Embryonic facial prominence (tissue), 1 donor: ENCODE results near the gene SCAMP3.
"Not testable (repeated sequence)": the region's sequence is repeated elsewhere in the genome, so short reads cannot be mapped to it uniquely, and the experiment has no call there.

Experiments used
- DNase-seq: peaks from one replicate; pipeline ENCODE4 v3.0.0-alpha.2; 2016; ENCODE audit errors: extremely low spot score

Gene SCAMP3

DNA sequence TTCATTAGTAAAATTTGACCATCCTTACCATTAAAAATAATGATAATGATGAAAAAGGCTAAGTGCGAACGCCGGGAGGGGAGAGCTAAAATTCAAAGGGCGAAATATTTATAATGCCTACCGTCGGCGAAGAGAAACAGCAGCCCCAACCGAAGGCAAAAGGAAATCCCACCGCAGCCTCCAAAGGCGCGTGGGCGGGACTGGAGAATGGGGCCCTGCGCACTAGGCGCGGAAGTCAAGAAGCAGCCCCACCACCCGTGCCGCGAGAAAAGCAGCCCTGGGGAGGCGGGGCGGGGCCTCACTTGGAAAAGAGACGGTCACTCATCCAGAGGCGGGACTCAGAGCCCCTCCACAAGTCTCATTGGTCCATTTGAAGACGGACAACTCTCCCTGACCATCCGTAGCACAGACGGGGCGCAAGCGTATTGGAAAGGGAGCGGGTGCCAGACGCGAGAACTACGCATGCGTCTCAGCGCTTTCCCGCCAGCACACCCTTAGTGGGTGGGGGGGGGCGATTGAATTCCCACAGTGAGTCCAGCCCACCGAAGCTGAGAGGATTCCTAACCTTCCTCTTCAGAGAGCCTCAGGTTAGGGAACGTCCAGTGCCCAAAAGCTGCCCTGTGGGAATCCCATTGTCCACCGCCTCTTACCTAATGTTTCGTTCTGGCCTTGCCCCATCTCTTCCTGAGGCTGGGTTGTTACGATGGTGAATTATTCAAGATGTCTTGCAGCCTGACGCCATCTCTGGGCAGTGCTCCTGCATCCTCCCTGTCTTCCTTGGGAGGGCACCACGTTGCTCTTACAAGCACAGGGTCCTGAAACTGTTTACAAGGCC lies 34.7 kb downstream of the SCAMP3 start:
- DNase-seq = peak; percentile 97

DNA sequence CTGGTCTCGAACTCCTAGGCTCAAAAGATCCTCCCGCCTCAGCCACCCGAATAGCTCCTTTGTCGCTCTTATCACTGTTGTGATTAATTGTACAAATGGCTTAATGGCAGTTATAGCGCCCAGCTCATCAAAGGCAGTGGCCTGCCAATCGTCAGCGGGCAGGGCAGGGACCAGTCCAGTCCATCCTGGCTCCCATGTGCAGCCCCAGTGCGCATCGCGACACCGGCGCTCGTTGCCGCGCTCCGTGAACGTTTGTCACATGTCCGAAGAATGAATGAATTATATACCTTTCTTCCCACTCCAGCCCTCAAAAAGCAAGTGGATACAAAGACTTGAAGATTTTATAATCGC lies 35.3 kb downstream of the SCAMP3 start:
- DNase-seq = no peak

DNA sequence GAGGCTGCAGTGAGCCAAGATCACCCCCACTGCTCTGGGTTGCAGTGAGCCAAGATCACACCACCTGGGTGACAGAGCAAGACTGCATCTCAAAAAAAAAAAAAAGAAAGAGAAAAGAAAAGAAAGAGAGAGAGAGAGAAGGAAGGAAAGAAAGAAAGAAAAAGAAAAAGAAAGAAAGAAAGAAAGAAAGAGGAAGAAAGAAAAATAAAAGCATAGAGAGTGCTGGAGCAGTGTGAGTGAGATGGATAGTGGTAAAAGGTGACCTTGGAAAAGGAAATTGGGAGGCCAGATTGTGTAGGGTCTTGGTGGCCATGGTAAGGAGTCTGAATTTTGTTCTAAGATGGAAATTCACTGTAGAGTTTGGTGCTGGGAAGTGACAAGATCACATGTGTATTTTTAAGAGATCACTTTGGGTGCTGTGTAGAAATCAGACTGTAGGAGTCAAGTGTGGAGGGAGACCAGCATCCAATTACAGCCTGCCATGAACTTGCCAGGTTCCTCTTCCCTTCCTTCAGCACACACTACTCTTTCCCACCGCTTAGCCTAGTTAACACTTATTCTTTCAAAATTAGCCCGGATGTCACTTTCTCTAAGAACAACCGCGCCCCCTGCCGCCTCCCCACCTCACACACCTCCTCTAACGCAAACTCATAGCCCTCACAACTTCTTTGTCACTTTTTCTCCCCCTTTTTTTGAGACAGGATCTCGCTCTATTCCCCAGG lies 35.8 kb downstream of the SCAMP3 start:
- DNase-seq = peak; percentile 62

DNA sequence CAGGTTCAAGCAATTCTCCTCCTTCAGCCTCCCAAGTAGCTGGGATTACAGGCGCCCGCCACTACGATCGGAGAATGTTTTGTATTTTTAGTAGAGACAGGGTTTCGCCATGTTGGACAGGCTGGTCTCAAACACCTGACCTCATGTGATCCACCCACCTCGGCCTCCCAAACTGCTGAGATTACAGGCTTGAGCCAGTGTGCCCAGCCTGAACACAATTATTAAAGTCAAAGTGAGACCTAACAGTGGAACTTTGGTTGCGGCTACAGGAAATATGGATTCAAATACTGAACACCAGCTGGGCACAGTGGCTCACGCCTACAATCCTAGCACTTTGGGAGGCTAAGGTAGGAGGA lies 36.8 kb downstream of the SCAMP3 start:
- DNase-seq = not testable (repeated sequence)

DNA sequence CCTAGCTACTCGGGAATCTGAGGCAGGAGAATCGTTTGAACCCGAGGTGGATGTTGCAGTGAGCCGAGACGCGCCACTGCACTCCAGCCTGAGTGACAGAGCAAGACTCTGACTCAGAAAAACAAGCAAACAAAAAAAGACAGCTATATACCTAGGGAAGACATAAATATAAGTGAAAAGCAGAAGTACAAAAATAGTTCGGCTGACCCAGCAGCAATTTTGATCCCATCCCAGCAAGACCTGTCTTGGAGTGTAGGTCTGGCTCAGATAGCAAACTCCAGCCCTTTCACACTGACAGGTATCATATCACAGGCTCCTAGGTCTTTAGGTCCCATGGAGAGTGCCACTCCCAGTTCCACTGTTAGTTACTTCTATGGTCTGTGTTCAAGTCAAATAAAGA lies 39.1 kb downstream of the SCAMP3 start:
- DNase-seq = no peak

DNA sequence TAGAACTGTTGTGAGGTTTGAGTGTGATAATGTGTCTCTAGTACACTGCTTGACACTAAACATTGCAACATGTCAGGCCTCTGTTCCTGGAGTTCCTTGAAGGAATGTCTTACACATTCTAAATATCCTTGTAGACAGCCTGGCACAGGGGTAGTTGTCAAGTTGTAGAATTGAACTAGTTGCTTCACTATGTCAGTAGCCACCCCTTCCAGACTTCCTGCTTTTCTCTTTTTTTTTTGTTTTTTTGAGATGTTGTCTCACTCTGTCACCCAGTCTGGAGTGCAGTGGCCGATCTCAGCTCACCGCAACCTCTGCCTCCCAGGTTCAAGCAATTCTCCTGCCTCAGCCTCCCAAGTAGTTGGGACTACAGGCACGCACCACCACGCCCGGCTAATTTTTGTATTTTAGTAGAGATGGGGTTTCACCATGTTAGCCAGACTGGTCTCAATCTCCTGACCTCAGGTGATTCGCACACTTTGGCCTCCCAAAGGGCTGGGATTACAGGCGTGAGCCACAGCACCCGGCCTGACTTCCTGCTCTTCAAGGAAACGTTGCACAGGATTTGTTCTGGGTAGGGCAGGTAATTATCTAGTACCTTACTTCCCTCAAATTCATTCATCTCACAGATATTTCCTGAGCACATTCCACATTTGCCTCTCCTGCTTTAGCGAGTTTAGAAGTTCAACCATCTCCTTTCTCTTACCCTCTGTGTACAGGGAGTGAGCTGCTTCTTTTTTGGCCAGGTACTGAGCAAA lies 41.8 kb downstream of the SCAMP3 start:
- not testable (repeated sequence) for DNase-seq

DNA sequence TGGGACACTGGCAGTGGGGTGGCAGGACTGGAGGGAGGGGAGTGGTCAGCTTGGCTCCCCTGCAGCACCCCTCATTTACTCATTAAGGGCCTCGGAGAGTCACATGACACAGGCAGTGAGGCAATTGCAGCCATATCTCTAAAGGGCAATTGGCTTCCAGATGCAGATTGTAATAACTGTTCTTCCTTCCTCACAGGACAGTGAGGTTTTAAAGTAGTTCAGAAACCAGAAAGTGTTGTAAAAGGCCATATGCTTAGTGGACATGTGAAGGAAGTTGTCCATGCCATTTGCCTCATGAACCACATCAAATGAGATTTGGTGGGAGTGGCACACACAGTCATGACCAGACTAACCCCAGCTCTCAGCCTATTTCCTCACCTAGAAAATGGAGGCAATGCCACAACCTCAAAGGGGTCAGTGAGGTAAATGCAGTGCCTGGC lies 42.5 kb downstream of the SCAMP3 start:
- DNase-seq = no peak

DNA sequence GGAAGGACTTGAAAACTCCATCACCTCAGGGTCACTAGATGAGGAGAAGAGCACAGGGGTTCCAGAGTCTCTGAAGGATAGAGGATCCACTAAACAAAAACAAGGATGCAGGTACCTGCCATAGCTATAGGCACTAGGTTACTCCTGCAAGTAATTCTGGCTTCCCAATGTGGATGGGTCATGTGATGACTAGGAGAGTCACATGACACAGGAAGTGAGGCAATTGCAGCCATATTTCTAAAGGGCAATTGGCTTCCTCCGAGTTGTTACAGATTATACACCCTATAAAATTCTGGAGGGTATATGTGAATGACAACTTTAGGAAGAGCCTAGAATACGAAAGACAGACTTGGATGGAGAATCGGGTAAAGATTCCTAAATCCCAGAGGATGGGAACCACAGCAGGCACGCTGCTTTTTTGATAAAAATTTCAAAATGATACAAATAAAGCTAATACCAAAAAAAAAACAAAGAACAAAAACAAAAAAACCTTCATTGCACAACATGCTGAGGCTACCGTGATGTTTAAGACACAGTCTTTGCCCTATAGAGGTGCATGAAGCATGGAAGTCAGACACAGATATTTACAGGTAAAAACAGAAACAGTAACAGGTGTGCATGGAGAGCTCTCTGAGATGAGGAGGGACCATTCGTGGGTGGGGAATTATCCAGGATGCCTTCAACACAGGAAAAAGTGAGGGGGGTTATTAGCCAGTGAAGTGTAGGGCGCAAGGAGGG lies 43.1 kb downstream of the SCAMP3 start:
- peak; percentile 58 for DNase-seq

DNA sequence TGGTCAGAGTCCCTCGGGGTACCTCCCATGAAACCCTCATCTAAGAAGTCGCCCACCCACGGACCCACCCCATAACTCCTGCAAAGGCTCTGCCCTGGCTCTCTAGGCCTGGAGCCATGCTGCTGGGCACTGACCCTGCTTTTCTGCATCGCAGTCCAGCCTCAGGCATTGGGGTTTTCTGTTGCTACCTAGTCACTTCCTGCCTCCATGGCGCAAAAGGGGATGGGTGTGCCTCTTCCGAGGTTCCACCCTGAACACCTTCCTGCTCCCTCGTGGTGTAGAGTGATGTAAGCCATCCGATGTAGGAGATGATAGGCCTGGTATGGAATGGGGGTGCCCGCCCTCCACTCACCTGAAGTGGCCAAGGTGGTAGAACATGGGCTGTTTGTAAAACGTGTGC lies 47.5 kb downstream of the SCAMP3 start:
- DNase-seq = not testable (repeated sequence)

DNA sequence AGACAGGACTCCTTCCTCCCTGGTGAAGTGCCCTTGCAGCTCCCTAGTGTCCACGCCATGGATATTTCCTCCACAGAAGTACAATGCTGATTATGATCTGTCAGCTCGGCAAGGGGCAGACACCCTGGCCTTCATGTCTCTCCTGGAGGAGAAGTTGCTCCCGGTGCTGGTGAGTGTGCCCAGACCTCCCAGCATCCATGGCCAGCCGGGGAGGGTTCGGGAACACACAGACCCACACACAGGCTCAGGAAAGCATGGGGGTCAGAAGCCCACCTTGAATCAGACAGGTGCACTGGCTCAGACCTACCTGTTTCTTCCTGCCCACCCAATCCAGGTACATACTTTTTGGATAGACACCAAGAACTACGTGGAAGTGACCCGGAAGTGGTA lies 50.1 kb downstream of the SCAMP3 start:
- not testable (repeated sequence) for DNase-seq

DNA sequence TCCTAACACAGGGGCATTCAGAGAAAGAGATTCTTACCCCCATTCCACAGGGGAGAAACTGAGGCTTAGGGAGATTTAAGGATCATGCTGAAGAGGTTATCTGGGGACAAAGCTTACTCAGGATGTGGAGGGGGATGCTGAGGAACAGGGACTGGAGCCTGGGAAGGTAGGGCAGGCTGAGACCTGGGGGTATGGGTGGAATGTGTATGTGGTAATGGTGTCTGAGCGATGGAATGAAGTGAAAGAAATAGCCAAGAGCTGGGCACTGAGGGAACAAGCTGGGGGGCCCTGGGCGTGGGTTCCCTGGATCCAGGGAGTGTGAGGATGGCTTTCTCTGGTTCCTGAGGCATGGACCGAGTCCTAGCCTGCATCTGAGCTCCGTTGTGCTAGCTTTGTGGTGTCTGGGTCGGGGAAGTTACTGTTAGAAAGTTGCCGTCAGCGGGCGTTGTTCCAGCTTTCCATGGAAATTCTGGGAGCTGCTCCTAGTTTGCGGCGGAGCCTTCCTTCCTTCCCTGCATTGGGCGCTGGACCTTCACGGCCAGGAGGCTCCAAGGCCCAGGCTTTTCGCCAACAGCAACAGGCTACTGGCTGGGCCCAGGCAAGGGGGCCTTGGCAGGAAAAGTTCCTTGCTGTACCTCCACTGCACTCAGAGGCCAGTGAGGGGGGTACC lies 50.6 kb downstream of the SCAMP3 start:
- not testable (repeated sequence) for DNase-seq

DNA sequence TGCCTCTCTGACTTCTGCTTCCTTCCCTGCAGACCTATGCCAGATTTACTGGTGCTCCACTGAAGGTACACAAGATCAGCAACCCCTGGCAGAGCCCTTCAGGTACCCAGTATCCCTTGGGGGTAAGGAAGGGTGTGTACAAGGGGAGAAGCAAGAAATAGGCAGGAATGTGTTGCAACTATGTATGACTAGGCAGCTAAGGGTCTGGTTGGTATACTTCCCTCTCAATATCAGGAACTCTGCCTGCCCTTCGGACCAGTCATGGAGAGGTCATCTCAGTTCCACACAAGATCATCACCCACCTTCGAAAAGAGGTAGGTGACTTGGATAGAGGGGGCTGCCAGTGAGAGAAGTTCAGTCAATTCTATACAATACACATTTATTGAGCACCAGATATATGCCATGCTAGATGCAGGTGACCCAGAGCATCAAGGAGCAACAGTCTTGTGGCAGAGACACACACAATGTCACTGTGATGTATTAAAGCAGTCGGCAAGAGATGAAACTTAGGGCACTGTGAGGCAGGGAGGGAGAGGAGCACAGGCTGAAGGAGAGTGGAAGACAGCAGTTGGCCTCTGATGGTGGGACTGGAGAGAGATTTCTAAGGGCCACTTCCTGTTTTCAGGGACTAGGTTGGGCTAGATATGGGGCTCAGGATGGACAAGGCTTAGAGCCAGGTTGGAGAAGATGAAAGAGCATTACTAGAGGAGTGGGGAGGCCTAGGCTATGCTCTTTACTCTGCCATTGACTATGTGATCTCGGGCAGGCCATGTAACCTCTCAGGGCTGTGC lies 51.7 kb downstream of the SCAMP3 start:
- no peak for DNase-seq

DNA sequence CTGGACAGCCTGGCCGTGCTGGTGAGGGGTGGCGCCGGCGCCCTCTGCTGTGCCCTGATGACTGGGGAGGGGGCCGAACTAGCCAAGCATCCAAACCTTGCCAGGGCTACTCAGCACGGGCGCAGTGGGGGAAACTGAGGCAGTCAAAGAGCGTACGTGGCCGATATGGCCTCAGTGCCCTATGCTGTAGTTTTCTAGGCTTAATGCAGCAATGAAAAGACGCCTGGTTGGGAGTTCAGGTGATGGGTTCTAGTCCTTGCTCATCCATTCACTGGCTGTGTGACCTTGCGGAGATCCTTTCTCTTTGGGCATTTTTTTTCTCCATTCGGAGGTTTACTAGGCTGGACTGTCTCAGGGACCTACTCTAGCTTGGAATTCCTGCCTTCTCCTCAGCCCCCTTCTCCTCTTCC lies 52.8 kb downstream of the SCAMP3 start:
- no peak for DNase-seq

DNA sequence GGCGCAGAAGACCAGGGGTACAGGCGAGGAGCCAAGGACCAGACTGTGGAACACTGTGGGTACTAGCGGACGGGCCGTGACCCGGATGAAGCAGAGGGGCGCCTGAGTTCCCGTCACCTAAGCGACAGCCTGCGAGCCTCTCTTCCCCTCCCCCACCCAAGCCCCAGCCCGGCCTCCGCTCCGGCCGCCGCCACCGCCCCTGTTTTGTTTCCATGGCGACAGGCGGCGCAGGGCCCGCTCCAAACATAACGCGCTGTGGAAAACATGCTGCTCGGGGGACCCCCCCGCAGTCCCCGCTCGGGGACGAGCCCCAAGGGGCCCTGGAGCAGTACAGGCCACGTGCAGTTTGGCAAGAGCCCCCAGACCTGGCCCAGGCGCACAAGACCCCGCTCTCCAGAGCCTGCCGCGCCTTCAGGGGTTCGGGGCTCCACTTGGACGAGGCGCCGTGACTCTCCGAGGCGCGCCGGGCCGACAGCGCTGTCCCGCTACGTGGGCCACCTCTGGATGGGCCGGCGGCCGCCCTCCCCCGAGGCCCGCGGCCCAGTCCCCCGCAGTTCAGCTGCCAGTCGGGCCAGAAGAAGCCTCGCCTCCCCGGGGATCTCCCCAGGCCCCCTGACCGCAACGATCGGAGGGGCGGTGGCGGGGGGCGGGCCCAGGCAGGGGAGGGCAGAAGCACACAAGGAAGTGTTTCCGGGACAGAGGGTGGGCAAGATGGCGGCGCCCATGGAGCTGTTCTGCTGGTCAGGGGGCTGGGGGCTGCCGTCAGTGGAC lies 53.4 kb downstream of the SCAMP3 start, which contains the start of gene MTX1:
Gene MTX1, plus strand, starts transcription at position 155 of the 771 bp plus-strand sequence. Its CDS starts 110 bp downstream, at position 265.
- DNase-seq = peak; percentile 91

DNA sequence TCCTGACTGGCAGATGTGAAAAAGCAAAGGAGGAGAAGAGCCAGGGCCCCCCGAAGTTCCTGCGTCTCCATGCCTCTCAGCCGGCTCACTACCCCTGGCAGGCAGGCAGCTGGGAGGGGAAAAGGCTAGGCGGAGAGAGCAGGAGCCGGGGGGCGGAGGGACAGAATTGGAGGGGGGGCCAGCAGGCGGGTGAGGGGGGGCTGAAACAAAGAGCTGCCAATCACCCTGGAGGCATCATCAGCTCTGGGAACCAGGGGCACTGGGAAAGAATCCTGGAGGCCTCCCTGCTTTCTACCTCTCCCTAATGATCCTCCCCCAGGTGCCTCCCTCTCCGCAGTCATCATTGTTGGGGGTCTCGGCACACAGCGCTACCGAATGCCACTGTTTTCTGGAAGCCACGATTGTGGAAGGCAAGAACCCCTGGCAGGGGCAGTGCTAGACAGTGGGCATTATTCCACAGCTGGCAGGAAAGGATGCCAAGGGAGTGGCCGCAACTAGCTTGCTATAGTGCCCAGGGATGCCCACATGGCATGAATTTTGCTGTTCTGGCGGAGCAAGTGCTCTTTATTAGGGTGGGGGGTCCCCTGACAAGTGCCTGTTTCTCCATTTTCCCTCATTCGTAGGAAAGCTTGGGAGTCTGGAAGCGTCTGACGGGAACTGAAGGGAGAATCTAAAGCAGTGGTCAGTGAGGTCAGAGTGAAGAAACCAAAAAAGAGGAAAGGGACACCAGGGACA lies 54.2 kb downstream of the SCAMP3 start, which contains the start of gene THBS3:
Gene THBS3, minus strand, starts transcription at position 92 of the 735 bp plus-strand sequence. Its CDS starts 21 bp downstream, at position 71.
- DNase-seq = peak; percentile 47

DNA sequence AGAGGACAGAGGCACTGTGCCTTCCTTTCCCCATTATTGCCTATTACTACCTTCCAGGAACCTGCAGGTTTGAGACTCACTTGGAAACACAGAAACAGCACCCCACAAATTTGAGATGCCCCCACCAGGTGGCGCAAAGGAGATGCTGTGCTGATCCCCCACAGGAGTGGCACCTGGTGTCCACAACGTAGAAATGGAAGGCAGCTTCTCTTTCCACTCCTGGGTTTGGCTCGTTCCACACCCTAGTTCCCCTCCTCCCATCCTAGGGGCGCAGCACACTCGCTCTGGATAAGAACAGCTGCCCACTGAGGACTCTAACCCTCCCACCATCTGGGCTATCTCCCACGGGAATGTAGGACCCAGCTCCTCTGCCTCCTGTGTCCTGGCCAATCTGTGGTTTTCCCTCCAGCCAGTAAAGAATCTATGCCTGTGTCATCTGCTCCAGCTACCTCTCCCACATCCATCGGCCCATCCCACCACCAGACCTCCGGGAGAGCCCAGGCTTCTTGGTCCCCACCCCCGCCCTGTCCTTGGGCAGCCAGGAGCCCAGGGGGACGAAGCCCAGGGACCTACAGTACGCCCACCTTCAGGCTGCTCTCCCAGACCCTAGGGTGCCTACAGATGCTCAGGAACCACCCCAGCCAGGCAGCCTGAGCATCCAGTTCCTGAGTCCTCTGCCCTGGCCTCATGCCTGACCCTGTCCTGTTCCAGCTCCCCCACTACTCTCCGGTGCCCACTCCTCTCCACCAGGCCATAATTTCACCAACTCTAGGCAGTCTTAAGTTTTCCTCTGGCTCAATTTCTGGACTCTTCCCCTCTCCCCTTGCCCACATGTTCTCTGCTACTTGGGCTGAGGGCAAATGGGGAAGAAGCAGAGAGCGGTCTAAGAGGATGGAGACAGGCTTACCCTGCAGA lies 55.0 kb downstream of the SCAMP3 start:
- DNase-seq = peak; percentile 60
